Fibroblast of the aortic adventitia (primary cell): ENCODE data around the gene PPARA. TPM values are rescaled to one million over a fixed set of nuclear protein-coding genes. Genes with fewer than 3 reads are reported as not detected.

Source experiments
- DNase-seq: peaks from one replicate; pipeline ENCODE4 v3.0.0-alpha.2; 2010; ENCODE audit warnings: low read depth
- H3K4me3 ChIP-seq: 2 replicates; pipeline ENCODE4 v1.5.1; 2011; ENCODE audit warnings: low read depth, mild to moderate bottlenecking, control low read depth, low read length, moderate library complexity
- CTCF ChIP-seq: IDR thresholded peaks from 2 replicates; pipeline ENCODE4 v1.5.1; 2011; ENCODE audit warnings: mild to moderate bottlenecking, low read length, control low read depth, inconsistent platforms; ENCODE audit not compliant: insufficient read depth
- total RNA-seq: library from RNA; depleted of rRNA; stranded (reverse); fragments of >200 nt; gene quantifications from 2 replicates; pipeline ENCODE4 v1.2.3, GENCODE V29; 2012; ENCODE audit warnings: low replicate concordance

PPARA gene
- total RNA-seq, 1 donor: 13.4 TPM

- H3K4me3 ChIP-seq: no peak overlapping the region
- TF ChIP-seq CTCF: no peak
- no peak for DNase-seq
Measured at GRCh38 chr22:46122980-46123693, 27.2 kb upstream of the PPARA start.

- no peak for TF ChIP-seq CTCF
- DNase-seq: no peak
- no peak overlapping the region for H3K4me3 ChIP-seq
Measured at GRCh38 chr22:46123694-46124382, 26.5 kb upstream of the PPARA start.

- no peak overlapping the region for H3K4me3 ChIP-seq
- no peak for DNase-seq
- TF ChIP-seq CTCF: no peak
Measured at GRCh38 chr22:46124383-46125144, 25.8 kb upstream of the PPARA start.

- no peak for DNase-seq
- TF ChIP-seq CTCF: no peak
Measured at GRCh38 chr22:46125311-46125710, 25.0 kb upstream of the PPARA start.

GRCh38 chr22:46125816-46126765 lies 24.2 kb upstream of the PPARA start:
- DNase-seq: no peak
- H3K4me3 ChIP-seq: no peak overlapping the region
- TF ChIP-seq CTCF: no peak

More at GRCh38 chr22:46125311-46125710, 25.0 kb upstream of the PPARA start:
- no peak overlapping the region for H3K4me3 ChIP-seq

GRCh38 chr22:46126853-46127385 lies 23.4 kb upstream of the PPARA start:
- H3K4me3 ChIP-seq: no peak overlapping the region
- DNase-seq: no peak
- TF ChIP-seq CTCF: no peak
